ENCODE results near the gene CRB2.

CRB2 gene

GRCh38 chr9:123419091-123419490 lies 63.1 kb downstream of the CRB2 start:
- CTCF ChIA-PET = no interaction called here
- POLR2A ChIA-PET = no interaction called here
- TF ChIP-seq FOXK2 (IDR thresholded peaks at IDR 0.05) (no peak), L3MBTL2 (conservative IDR thresholded peaks at IDR 0.05) (no peak), SUZ12 (IDR thresholded peaks at IDR 0.05) (no peak), FOXM1 (IDR thresholded peaks at IDR 0.05; ENCODE audit: borderline replicate concordance) (no peak), CTBP1 (IDR thresholded peaks at IDR 0.05; ENCODE audit: borderline replicate concordance) (no peak), ARNT (IDR thresholded peaks at IDR 0.05) (no peak), ZNF384 (IDR thresholded peaks at IDR 0.05) (no peak), SP1 (IDR thresholded peaks at IDR 0.05) (no peak), NFRKB (IDR thresholded peaks at IDR 0.05) (no peak), LEF1 (IDR thresholded peaks at IDR 0.05; ENCODE audit: borderline replicate concordance) (no peak), TARDBP (IDR thresholded peaks at IDR 0.05) (no peak), BHLHE40 (IDR thresholded peaks at IDR 0.05; ENCODE audit: borderline replicate concordance) (no peak), FOXA1 (IDR thresholded peaks at IDR 0.05) (no peak), PKNOX1 (IDR thresholded peaks at IDR 0.05) (no peak), HDGF (IDR thresholded peaks at IDR 0.05; ENCODE audit: borderline replicate concordance) (no peak)
- no peak for DNase-seq (ENCODE audit: extremely low spot score)

GRCh38 chr9:123419721-123420591 lies 64.0 kb downstream of the CRB2 start:
- no peak for DNase-seq (ENCODE audit: extremely low spot score)
- no peak for TF ChIP-seq ELF4 (IDR thresholded peaks at IDR 0.05)
- TF ChIP-seq HDGF (IDR thresholded peaks at IDR 0.05; ENCODE audit: borderline replicate concordance) = no peak
- no peak for TF ChIP-seq TARDBP (IDR thresholded peaks at IDR 0.05)
- TF ChIP-seq FOXK2 (IDR thresholded peaks at IDR 0.05) = no peak
- TF ChIP-seq NFRKB (IDR thresholded peaks at IDR 0.05) = no peak
- TF ChIP-seq CTBP1 (IDR thresholded peaks at IDR 0.05; ENCODE audit: borderline replicate concordance) = no peak
- no peak for TF ChIP-seq SUZ12 (IDR thresholded peaks at IDR 0.05)
- POLR2A ChIA-PET = no interaction called here
- CTCF ChIA-PET = no interaction called here

- DNase-seq (ENCODE audit: extremely low spot score) = no peak
Measured at GRCh38 chr9:123420592-123421111, 64.7 kb downstream of the CRB2 start.

GRCh38 chr9:123421186-123421585 lies 65.2 kb downstream of the CRB2 start:
- TF ChIP-seq BHLHE40 (IDR thresholded peaks at IDR 0.05; ENCODE audit: borderline replicate concordance) = no peak
- no peak for TF ChIP-seq ELF4 (IDR thresholded peaks at IDR 0.05)
- no peak for TF ChIP-seq TARDBP (IDR thresholded peaks at IDR 0.05)
- TF ChIP-seq ZNF384 (IDR thresholded peaks at IDR 0.05) = no peak
- no peak for TF ChIP-seq SP1 (IDR thresholded peaks at IDR 0.05)
- no peak for TF ChIP-seq NFRKB (IDR thresholded peaks at IDR 0.05)
- no peak for TF ChIP-seq FOXM1 (IDR thresholded peaks at IDR 0.05; ENCODE audit: borderline replicate concordance)
- no peak for TF ChIP-seq FOXK2 (IDR thresholded peaks at IDR 0.05)
- no peak for TF ChIP-seq FOXA1 (IDR thresholded peaks at IDR 0.05)
- no peak for TF ChIP-seq HDGF (IDR thresholded peaks at IDR 0.05; ENCODE audit: borderline replicate concordance)
- ChIA-PET POLR2A (no interaction called here), CTCF (no interaction called here)
- no peak for DNase-seq (ENCODE audit: extremely low spot score)

More at GRCh38 chr9:123420592-123421111, 64.7 kb downstream of the CRB2 start:
- TF ChIP-seq NFRKB (IDR thresholded peaks at IDR 0.05) (no peak), FOXM1 (IDR thresholded peaks at IDR 0.05; ENCODE audit: borderline replicate concordance) (no peak), L3MBTL2 (conservative IDR thresholded peaks at IDR 0.05) (no peak), PKNOX1 (IDR thresholded peaks at IDR 0.05) (no peak)
- POLR2A ChIA-PET = no interaction called here
- CTCF ChIA-PET = no interaction called here

- TF ChIP-seq LEF1 (IDR thresholded peaks at IDR 0.05; ENCODE audit: borderline replicate concordance) (no peak), ZNF384 (IDR thresholded peaks at IDR 0.05) (no peak), SUZ12 (IDR thresholded peaks at IDR 0.05) (no peak), NFRKB (IDR thresholded peaks at IDR 0.05) (no peak), FOXK2 (IDR thresholded peaks at IDR 0.05) (no peak), HDGF (IDR thresholded peaks at IDR 0.05; ENCODE audit: borderline replicate concordance) (no peak), ARNT (IDR thresholded peaks at IDR 0.05) (no peak), PKNOX1 (IDR thresholded peaks at IDR 0.05) (no peak), CTBP1 (IDR thresholded peaks at IDR 0.05; ENCODE audit: borderline replicate concordance) (no peak), SP1 (IDR thresholded peaks at IDR 0.05) (no peak), L3MBTL2 (conservative IDR thresholded peaks at IDR 0.05) (no peak), BHLHE40 (IDR thresholded peaks at IDR 0.05; ENCODE audit: borderline replicate concordance) (no peak), TARDBP (IDR thresholded peaks at IDR 0.05) (no peak), FOXM1 (IDR thresholded peaks at IDR 0.05; ENCODE audit: borderline replicate concordance) (no peak)
- no peak for DNase-seq (ENCODE audit: extremely low spot score)
- ChIA-PET CTCF (no interaction called here), POLR2A (no interaction called here)
Measured at GRCh38 chr9:123421801-123422455, 65.9 kb downstream of the CRB2 start.
